Endodermal cell (in vitro differentiated cells): ENCODE results near the gene MGAT5. TPM values are rescaled to one million over a fixed set of nuclear protein-coding genes. Genes with fewer than 3 reads are reported as not detected.

Experiments
- DNase-seq: peaks from one replicate; pipeline ENCODE4 v3.0.0-alpha.2; 2017
- H3K27ac ChIP-seq: 2 replicates; pipeline ENCODE4 v1.5.1; 2013; ENCODE audit warnings: mild to moderate bottlenecking, low read depth, low read length, moderate library complexity
- H3K27me3 ChIP-seq: 2 replicates; pipeline ENCODE4 v1.6.1; 2013; ENCODE audit warnings: mild to moderate bottlenecking, low read length, moderate library complexity; ENCODE audit not compliant: insufficient read depth, control insufficient read depth, poor library complexity, severe bottlenecking
- H3K36me3 ChIP-seq: 2 replicates; pipeline ENCODE4 v1.7.0; 2013; ENCODE audit warnings: mild to moderate bottlenecking, low read length, moderate library complexity; ENCODE audit not compliant: control insufficient read depth, insufficient read depth
- H3K4me1 ChIP-seq: one replicate; pipeline ENCODE4 v1.7.0; 2013; ENCODE audit warnings: low read length; ENCODE audit not compliant: control insufficient read depth, insufficient read depth
- H3K4me3 ChIP-seq: 2 replicates; pipeline ENCODE4 v1.5.1; 2013; ENCODE audit warnings: mild to moderate bottlenecking, low read length, moderate library complexity
- H3K9ac ChIP-seq: 2 replicates; pipeline ENCODE4 v1.6.1; 2013; ENCODE audit warnings: mild to moderate bottlenecking, low read length, moderate library complexity; ENCODE audit not compliant: poor library complexity, severe bottlenecking; ENCODE audit errors: extremely low read depth
- H3K9me3 ChIP-seq: 2 replicates; pipeline ENCODE4 v1.6.1; 2013; ENCODE audit warnings: mild to moderate bottlenecking, low read length, moderate library complexity; ENCODE audit not compliant: control insufficient read depth
- H3K27ac Mint-ChIP-seq: 2 replicates; pipeline ENCODE4 v1.8.0; 2020; ENCODE audit warnings: mixed read lengths
- H3K27me3 Mint-ChIP-seq: 2 replicates; pipeline ENCODE4 v1.8.0; 2021; ENCODE audit warnings: mild to moderate bottlenecking, mixed read lengths; ENCODE audit not compliant: insufficient read depth
- H3K36me3 Mint-ChIP-seq: 2 replicates; pipeline ENCODE4 v1.8.0; 2020; ENCODE audit warnings: low read depth, mixed read lengths
- H3K4me1 Mint-ChIP-seq: 2 replicates; pipeline ENCODE4 v1.8.0; 2020; ENCODE audit warnings: mixed read lengths
- H3K4me3 Mint-ChIP-seq: 2 replicates; pipeline ENCODE4 v1.8.0; 2020; ENCODE audit warnings: mild to moderate bottlenecking, moderate library complexity, mixed read lengths
- H3K9me3 Mint-ChIP-seq: 2 replicates; pipeline ENCODE4 v1.8.0; 2020; ENCODE audit warnings: mild to moderate bottlenecking, mixed read lengths
- CTCF ChIP-seq: fragments of 200-600 bp; sonication (generic); conservative IDR thresholded peaks from 2 replicates; pipeline ENCODE4 v1.5.0; 2021; ENCODE audit warnings: antibody characterized with exemption, mild to moderate bottlenecking
- WGBS, 2 experiments: methylation state at CpG; one replicate each; pipeline versions ENCODE4 v1.1.5 to v1.1.7; 2013; ENCODE audit warnings: missing lambda C conversion rate in 2 of 2, mixed read lengths in 1 of 2; ENCODE audit not compliant: insufficient coverage in 1 of 2, insufficient read length in 1 of 2; 5-methylcytosine and 5-hydroxymethylcytosine counted together
- total RNA-seq, 2 donors: library from RNA; stranded (reverse); fragmentation: NEBNext Ultra II Directional in 1 of 2; extraction: Animal tissue kit (Norgen Biotek cat#: 25700) in 1 of 2; gene quantifications; 2 replicates in 1 of 2; 3 replicates in 1 of 2; pipeline ENCODE4 v1.2.1, GENCODE V29; 2021

Gene MGAT5
- total RNA-seq, 2 donors from 2014 or later: 57.2 to 78.4 TPM

DNA sequence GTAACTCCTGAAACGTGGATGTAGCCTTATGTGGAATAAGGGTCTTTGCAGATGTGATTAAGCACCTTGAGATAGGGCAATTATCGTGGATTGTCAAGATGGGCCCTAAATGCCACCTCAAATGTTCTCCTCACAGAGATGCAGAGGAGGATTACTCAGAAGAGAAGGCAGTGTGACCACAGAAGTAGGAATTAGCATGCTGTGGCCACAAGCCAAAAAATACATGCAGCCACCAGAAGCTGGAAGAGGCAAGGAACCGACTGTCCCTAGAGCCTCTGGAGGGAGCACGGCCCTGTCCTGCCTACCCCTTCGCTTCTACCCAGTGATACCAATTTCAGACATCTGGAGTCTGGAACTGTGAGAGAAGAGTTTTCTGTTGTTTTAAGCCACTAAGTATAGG, 47.3 kb upstream of the MGAT5 start:
- WGBS, 2 experiments: 40 to 67% methylated on average over 1 to 5 of the region's 5 CpGs
- TF ChIP-seq CTCF: no peak

DNA sequence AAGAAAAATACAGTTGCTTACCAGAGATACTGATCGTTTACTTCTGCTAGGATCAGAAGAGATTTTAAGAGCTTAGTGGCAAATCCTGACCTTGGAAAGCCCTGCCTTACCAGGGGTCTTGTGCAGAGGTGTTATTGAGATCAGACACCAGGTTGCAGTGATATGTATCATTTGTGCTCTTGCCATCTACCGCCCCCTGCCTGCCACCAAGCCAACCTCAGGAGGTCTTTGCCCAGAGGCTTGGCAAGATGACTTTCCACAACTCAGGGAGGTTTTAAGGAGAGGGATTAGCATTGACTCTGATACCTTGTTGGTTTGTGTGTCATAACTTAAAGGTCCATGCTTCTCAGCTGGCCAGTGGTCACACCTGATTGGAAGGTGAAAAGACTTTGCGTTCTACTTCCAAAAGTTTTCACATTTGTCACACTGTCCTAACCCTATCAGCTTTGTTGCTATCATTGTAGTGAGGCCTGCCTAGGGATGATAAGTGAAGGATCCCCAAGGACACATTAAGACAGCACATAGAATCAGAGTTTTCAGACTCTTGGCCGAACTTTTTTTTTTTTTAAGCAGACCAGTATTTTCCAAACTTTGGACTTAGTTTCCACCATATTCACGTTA, 46.2 kb upstream of the MGAT5 start:
- Histone ChIP-seq H3K9me3 (peaks cover 11% of the 10 kb centered on the region), H3K9ac (no peak overlapping the region), H3K27me3 (no peaks in the 10 kb centered on the region), H3K4me1 (no peaks in the 10 kb centered on the region), H3K27ac (no peak overlapping the region), H3K4me3 (no peak overlapping the region), H3K36me3 (no peaks in the 10 kb centered on the region)
- Mint-ChIP-seq H3K27me3 (no peaks in the 10 kb centered on the region), H3K9me3 (peaks cover 4% of the 10 kb centered on the region), H3K36me3 (peaks cover 3% of the 10 kb centered on the region), H3K4me1 (peaks cover under 1% of the 10 kb centered on the region), H3K4me3 (no peak overlapping the region), H3K27ac (no peak overlapping the region)
- DNase-seq: peak; percentile 89
- 47 to 56% methylated on average over 3 to 5 of the region's 5 CpGs for WGBS, 2 experiments
- TF ChIP-seq CTCF: peak; percentile 94

More for the DNA sequence above, 47.3 kb upstream of the MGAT5 start:
- no peaks in the 10 kb centered on the region for H3K27me3 Mint-ChIP-seq
- DNase-seq: no peak
- Histone ChIP-seq H3K27ac (no peak overlapping the region), H3K4me1 (peaks cover 4% of the 10 kb centered on the region), H3K4me3 (no peak overlapping the region), H3K27me3 (no peaks in the 10 kb centered on the region), H3K9me3 (peaks cover 11% of the 10 kb centered on the region), H3K9ac (no peak overlapping the region), H3K36me3 (no peaks in the 10 kb centered on the region)
- H3K9me3 Mint-ChIP-seq: peaks cover 4% of the 10 kb centered on the region
- H3K36me3 Mint-ChIP-seq: peaks cover 3% of the 10 kb centered on the region
- H3K4me1 Mint-ChIP-seq: peaks cover 11% of the 10 kb centered on the region
- H3K4me3 Mint-ChIP-seq: no peak overlapping the region
- H3K27ac Mint-ChIP-seq: no peak overlapping the region

- Mint-ChIP-seq H3K36me3 (peaks cover 2% of the 10 kb centered on the region), H3K9me3 (peaks cover 2% of the 10 kb centered on the region), H3K27me3 (no peaks in the 10 kb centered on the region), H3K4me3 (no peak overlapping the region), H3K4me1 (no peaks in the 10 kb centered on the region), H3K27ac (no peak overlapping the region)
- no peak for TF ChIP-seq CTCF
- DNase-seq: no peak
- Histone ChIP-seq H3K4me3 (no peak overlapping the region), H3K4me1 (no peaks in the 10 kb centered on the region), H3K9me3 (peaks cover 11% of the 10 kb centered on the region), H3K9ac (no peak overlapping the region), H3K36me3 (no peaks in the 10 kb centered on the region), H3K27ac (no peak overlapping the region), H3K27me3 (no peaks in the 10 kb centered on the region)
- WGBS, 2 experiments: 89 to 100% methylated on average over 1 of the region's 2 CpGs
These were observed 45.0 kb upstream of the MGAT5 start for GRCh38 chr2:134208825-134209224.
